Fibroblast of villous mesenchyme (primary cell): ENCODE measurements around the gene LRP1B. TPM values are rescaled to one million over a fixed set of nuclear protein-coding genes. Genes with fewer than 3 reads are reported as not detected.

Experiments used
- DNase-seq: peaks from one replicate; pipeline ENCODE4 v3.0.0-alpha.2; 2010; ENCODE audit warnings: low read depth
- H3K4me3 ChIP-seq: 2 replicates; pipeline ENCODE4 v1.5.1; 2011; ENCODE audit warnings: low read depth, mild to moderate bottlenecking, low read length
- CTCF ChIP-seq: IDR thresholded peaks from 2 replicates; pipeline ENCODE4 v1.5.1; 2012; ENCODE audit warnings: low read depth, mild to moderate bottlenecking, low read length; ENCODE audit not compliant: insufficient read depth
- total RNA-seq: library from RNA; depleted of rRNA; stranded (reverse); fragments of >200 nt; gene quantifications from 2 replicates; pipeline ENCODE4 v1.2.3, GENCODE V29; 2012

LRP1B gene
- total RNA-seq, 1 donor = 2.2 TPM

- DNase-seq = no peak
- TF ChIP-seq CTCF = no peak
- H3K4me3 ChIP-seq = no peak overlapping the region
These were observed 690.7 kb downstream of the LRP1B start for GRCh38 chr2:141440072-141440635.

GRCh38 chr2:141439524-141439923 lies 691.3 kb downstream of the LRP1B start:
- H3K4me3 ChIP-seq = no peak overlapping the region
- TF ChIP-seq CTCF = no peak
- peak; percentile 1 for DNase-seq

DNA sequence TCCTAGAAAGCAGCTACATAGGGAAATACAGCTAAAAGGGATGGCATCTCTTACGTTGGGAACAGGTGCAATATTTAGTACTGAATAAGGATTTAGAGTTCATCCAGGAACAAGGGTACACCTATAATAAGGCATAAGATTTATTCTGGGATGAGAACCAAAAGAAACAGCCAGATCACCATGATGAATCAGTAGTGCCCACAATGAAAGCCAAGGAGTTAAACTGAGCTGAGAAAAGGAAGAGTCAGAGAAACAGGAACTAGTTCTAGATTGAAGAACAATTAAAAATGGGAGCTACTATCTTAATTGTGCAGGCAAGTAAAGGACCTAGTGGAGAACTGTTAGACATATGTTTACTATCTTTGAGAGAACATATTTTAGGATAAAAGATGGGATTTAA lies 692.3 kb downstream of the LRP1B start:
- no peak for DNase-seq
- no peak overlapping the region for H3K4me3 ChIP-seq
- TF ChIP-seq CTCF = no peak

GRCh38 chr2:141437521-141437920 lies 693.3 kb downstream of the LRP1B start:
- TF ChIP-seq CTCF = no peak
- no peak for DNase-seq
- no peak overlapping the region for H3K4me3 ChIP-seq

DNA sequence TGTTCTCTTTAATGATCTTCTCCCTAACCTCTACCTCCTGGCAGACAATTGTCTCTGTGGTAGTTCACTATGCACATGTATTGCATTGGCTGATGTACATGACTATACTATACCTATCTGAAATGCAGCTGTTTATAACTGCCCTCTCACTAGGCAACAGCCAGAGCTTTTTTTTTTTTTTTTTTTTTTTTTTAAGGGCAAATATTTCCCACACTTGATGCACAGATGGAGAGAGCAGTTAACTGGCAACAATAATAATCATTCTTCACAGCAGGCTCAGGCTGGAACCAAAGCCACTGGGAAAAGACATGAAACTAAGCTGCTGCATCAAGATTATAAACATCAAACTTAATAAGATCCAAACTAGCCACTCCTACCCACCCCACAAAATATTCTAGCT lies 707.7 kb downstream of the LRP1B start:
- no peak for TF ChIP-seq CTCF
- no peak overlapping the region for H3K4me3 ChIP-seq
- DNase-seq = no peak

- H3K4me3 ChIP-seq = no peak overlapping the region
- no peak for TF ChIP-seq CTCF
- no peak for DNase-seq
These were observed 713.5 kb downstream of the LRP1B start for GRCh38 chr2:141417246-141417797.

GRCh38 chr2:141411419-141411818 lies 719.4 kb downstream of the LRP1B start:
- no peak overlapping the region for H3K4me3 ChIP-seq
- DNase-seq = no peak
- TF ChIP-seq CTCF = no peak
